ENCODE results near the gene SART1.
"Not testable (repeated sequence)": the region's sequence is repeated elsewhere in the genome, so short reads cannot be mapped to it uniquely, and the experiment has no call there.

The SART1 gene

DNA sequence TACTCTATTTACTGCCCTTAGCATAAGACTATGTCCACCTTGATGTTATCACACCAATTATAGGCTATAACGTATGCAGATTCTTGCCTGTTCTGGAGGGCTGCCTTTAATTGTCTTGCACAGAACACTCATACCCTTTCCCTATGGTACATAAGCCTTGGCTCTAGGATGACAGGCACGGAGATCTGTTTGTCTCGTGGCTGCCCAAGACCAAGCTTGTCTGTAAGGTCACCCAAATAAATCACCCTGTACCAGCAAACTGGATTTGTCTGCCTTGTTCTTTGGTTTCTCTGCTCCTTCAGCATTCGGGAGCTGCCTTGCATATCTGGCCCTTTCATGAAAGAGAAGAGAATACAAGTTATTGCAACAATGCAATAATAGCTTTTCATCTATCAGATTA lies 23.8 kb upstream of the SART1 start:
- no peak for DNase-seq

DNA sequence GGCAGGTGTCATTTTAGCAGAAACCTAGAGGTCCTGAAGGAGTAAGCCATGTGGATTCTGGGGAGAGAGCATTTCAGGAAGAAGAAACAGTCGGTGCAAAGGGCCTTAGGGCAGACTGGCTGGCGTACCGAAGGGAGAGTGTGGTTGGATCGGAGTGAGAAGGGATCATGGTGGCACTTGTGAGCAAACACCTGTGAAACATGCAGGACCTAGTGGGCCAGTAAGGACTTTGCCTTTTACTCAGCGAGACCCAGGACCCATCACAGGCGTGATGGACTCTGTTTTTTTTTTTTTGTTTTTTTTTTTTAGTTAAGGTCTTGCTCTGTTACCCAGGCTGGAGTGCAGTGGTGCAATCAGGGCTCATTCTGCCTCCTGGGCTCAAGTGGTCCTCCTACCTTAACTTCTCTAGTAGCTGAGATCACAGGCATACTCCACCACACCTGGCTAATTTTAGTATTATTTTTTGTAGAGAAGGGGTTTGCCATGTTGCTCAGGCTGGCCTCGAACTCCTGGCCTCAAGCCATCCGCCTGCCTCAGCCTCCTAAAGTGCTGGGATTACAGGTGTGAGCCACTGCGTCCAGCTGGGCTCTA lies 19.7 kb upstream of the SART1 start:
- DNase-seq = no peak

DNA sequence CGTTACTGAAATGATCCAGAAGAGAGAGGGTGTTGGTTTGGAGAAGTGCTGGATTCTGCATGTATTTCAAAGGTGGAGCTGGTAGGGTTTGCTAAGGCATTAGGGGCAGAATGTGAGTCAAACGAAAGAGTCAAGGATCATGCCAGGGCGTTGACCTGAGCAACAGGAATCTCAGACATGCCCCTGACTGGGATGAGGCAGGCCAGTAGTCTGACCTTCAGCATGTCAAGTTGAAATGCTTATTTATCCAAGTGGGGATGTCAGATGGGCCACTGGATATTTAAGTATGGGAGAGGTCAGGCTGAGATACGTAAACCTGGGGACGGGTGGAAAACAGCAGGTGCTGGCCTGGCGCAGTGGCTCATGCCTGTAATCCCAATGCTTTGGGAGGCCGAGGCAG lies 19.0 kb upstream of the SART1 start:
- no peak for DNase-seq

DNA sequence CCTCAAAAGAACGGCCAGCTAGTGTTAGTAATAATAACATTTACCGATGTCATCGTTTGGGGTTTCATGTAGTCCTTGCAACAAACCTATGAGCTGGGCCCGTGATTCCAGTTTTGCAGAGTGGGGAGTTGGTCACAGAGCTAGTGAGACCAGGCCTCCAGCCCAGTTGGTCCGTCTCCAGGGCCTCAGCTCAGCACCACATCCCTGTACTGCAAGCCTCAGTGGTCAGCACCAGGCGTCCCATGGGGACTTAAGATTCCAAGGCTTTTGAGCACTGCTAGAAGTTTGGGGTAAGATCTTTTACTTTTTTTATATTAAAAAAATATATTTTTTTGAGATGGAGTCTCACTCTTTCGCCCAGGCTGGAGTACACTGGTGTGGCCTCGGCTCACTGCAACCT lies 17.3 kb upstream of the SART1 start:
- no peak for DNase-seq

DNA sequence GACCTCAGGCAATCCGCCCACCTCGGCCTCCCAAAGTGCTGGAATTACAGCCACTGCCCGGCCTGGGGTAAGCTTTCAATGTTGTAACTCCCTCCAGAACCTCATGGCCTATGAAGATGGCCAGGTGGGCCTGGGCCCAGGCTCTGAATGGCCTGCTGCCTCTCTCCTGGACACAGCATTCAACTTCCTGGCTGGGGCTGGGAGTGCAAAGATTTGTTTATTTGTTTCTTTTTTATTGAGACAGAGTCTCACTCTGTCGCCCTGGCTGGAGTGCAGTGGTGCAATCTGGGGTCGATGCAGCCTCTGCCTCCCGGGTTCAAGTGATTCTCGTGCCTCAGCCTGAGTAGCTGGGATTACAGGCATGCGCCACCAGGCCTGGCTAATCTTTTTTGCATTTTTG lies 16.8 kb upstream of the SART1 start:
- DNase-seq = no peak

DNA sequence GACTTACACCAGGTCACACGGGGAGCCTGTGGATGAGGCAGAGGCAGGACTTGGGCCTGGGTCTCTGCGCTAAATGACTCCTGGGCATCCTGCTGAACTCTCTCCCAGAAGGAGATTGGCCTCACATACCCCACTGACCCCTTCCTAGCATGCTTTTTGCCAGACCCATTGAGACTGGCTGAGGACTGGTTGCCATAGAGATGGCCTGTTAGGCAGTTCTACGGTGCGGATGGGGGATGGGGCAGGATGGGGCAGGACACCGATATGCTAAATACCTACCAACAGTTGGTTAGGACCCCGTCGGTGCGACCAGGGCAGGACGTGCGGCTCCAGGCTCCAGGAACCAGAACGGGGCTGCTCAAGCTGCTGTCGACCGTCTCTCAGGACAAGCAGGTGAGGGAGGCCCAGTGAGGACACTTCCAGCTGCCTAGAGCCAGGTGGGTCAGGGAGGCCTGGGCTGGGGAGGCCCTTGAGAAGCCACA lies 16.1 kb upstream of the SART1 start, which contains the start of gene TSGA10IP:
TSGA10IP (plus strand) TSS at position 51 of the 482 bp plus-strand sequence; CDS start at position 247, 196 bp downstream.
- DNase-seq = no peak

DNA sequence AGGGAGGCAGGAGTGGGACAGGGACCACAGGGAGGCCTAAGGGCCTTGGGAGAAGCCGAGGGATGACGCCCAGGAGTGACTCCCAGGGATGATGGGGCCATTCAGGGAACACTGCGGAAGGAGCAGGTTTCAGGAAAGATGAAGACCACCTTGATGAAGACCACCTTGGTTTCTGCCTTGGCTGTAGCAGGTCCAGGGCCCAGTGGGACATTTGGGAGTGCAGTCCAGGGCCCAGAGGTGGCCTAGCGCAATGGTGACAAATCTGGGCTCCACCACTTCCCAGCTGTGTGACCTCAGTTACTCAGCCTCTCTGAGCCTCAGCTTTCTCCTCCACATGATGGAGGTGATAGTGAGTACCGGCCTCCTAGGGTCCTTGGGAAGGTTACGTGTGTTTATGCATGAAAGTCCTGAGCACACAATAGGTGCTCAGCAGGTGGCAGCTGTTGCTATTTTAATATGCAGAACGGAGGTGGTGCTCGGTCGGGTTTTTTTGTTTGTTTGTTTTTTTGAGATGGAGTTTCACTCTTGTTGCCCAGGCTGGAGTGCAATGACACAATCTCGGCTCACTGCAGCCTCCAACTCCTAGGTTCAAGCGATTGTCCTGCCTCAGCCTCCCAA lies 15.5 kb upstream of the SART1 start:
- no peak for DNase-seq

DNA sequence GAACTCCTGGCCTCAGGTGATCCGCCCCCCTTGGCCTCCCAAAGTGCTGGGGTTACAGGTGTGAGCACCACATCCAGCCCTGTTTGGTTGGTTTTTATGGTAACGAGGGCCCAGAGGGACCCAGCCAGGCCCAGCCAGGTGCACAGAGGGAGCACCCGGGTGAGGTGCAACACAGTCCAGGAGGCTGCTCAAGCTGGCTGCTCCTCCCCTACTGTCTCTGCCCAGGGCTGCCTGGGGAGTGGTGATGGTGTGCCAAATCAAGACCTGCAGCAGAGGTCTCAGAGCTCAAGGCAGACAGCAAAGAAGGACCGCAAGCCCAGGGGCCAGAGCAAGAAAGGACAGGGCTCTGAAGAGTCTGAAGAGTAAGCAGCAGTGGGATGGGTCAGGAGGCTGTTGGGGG lies 14.9 kb upstream of the SART1 start:
- DNase-seq = no peak

DNA sequence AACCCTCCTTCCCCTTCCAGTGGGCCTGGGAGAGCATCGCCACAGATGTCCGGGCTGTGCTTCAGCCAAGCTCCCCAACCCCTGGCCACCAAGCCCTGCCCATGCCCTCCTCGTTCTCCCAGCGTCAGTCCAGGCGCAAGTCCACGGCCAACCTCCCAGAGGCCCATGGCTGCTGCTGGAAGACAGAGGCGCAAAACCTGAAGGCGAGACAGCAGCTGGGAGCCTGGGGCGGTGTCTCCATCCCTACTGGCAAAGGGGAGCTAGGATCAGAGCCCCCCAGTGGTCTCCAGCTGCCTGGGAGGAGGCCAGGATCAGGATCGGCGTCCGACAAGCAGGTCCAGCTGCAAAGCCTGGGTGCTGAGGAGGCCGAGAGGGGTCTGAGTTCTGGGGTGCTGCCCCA lies 14.4 kb upstream of the SART1 start:
- DNase-seq = no peak

DNA sequence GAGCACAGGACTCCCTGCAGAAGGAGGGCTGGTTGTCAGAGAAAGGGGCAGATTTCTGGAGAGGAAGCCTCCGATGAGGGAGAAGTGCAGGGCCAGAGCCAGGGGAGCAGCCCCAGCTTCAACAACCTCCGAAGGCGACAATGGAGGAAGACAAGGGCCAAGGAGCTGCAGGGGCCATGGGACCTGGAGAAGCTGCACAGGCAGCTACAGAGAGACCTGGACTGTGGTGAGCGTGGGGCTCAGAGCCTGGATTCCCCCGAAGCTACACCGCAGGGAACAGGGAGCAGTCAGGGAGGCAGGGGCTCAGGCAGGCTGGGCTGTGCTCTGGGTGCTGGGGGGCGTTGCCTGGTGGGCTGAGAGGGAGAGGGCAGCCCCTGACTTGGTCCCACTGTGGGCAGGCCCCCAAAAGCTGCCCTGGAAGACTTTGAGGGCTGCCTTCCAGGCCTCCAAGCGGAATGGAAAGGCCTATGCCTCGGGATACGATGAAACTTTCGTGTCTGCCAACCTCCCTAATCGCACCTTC lies 13.9 kb upstream of the SART1 start:
- DNase-seq = no peak

DNA sequence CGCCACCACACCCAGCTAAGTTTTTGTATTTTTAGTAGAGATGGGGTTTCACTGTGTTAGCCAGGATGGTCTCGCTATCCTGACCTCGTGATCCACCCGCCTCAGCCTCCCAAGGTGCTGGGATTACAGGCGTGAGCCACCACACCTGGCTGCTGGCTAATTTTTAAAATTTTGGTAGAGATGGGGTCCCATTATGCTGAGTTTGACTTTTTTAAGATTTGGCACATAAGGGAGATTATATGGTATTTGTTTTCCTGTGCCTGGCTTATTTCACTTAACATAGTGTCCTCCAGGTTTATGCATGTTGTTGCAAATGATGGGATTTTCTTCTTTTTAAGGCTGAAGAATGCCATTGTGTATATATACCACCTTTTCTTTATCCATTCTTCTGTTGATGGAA lies 10.8 kb upstream of the SART1 start:
- not testable (repeated sequence) for DNase-seq

DNA sequence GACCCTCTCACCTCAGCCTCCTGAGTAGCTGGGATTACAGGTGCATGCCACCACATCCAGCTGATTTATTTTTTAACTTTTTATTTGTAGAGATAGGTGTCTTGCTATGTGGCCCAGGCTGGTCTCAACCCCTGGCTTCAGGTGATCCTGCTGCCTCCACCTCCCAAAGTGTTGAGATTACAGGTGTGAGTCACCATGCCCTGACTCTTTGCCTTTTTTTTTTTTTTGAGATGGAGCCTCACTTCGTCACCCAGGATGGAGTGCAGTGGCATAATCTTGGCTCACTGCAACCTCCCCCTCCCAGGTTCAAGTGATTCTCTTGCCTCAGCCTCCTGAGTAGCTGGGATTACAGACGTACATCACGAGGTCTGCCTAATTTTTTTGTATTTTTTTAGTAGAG lies 9.9 kb upstream of the SART1 start:
- not testable (repeated sequence) for DNase-seq

DNA sequence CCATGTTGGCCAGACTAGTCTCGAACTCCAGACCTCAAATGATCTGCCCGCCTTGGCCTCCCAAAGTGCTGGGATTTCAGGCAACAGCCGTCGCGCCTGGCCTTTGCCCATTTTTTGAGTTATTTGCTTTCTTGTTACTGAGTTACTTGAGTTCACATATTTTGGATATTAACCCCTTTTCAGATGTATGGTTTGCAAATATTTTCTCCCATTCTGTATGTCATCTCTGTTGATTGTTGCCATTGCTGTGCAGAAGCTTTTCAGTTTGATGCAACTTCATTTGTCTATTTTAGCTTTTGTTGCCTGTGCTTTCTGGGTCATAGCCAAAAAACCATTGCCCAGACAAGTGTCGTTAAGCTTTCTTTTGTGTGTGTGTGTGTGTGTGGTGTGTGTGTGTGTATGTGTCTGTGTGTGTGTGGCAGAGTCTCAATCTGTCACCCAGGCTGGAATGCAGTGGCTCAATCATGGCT lies 9.4 kb upstream of the SART1 start:
- DNase-seq = no peak

DNA sequence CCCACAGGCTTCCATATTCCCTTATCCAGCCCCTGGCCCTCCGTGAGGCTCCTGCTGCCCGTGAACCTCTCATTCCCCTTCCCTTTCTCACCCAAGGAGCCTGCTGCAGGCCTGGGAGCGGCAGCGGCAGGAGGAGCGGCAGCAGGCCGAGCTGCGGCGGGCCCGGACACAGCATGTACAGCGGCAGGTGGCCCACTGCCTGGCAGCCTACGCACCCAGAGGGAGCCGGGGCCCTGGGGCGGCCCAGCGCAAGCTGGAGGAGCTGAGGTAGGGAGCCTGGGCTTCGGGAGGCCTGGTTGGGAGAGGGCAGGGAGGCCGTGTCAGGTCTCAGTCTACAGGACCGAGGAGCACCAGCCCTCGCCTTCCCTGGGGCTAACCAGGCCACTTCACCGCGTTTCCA lies 8.1 kb upstream of the SART1 start:
- no peak for DNase-seq

DNA sequence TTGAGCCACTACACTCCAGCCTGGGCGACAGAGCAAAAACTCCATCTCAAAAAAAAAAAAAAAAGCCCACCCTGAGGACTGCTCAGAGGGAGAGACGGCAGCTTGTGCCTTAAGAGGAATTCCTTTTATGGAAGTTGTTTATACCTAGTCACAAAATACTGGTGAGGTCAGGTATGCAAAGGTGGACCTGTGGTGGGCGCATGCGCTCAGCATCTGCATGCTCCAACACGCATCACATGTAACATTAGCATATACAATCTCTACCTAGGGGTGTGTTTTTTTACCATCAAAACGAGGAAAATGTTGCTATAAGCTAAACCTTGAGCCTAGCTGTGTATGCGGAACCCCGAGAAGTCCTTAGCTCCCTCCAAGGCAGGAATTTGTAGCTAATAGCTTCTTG lies 6.8 kb upstream of the SART1 start:
- no peak for DNase-seq

DNA sequence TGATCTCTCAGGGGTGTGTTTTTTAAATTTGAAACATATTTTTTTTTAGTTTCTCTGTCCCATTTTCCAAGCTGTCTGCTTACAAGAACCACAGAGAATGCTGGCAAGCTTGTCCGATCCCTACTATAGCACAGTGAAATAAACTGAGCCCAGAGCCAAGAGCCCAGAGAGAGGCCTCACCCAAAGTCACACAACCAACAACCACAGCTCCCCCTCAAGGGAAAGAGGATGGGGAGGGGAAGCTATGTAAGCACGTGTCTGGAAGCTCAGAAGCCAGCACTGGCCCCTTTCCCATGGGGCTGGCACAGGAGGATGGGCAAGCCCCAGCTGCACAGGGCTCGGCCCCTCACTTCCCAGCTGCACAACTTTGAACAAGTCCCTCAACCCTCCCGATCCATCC lies 3.2 kb upstream of the SART1 start:
- DNase-seq = no peak

DNA sequence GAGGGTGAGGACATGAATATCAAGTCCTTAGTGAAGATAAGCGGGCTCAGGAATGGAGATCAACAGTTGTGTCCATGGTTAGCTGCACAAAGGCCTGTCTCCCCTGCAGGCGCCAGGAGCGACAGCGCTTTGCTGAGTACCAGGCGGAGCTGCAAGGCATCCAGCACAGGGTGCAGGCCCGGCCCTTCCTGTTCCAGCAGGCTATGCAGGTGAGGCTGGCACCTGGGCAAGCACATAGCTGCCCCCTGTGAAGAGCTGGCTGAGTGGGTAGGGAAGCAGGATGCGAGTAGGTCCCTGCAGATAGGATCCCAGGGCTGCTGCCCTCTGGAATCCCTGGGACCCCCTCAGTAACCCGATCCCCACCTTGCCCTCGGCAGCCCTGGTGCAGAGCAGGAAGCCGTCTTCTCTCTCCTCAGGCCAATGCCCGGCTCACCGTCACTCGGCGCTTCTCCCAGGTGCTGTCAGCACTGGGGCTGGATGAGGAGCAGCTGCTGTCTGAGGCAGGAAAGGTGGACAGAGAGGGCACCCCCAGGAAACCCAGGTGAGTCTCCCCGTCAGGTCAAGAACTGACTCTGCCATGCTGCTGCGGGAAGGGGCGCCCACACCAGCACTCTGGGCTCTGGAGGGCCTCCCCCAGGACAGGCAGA lies 2.6 kb upstream of the SART1 start:
- no peak for DNase-seq

DNA sequence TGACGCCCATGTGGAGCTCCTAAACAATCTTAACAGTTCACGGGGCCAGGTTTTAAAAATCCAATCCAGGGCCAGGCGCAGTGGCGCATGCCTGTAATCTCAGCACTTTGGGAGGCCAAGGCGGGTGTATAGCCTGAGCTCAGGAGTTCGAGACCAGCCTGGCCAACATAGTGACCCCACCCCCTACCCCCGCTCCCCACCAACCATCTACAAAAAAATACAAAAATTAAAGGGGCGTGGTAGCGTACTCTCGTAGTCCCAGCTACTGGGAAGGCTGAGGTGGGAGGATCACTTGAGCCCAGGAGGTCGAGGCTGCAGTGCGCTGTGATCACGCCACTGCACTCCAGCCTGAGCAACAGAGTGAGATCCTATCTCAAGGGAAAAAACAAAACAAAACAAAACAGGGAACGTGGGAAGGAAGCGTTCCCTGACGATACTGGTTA lies 689 bp upstream of the SART1 start:
- DNase-seq = no peak

DNA sequence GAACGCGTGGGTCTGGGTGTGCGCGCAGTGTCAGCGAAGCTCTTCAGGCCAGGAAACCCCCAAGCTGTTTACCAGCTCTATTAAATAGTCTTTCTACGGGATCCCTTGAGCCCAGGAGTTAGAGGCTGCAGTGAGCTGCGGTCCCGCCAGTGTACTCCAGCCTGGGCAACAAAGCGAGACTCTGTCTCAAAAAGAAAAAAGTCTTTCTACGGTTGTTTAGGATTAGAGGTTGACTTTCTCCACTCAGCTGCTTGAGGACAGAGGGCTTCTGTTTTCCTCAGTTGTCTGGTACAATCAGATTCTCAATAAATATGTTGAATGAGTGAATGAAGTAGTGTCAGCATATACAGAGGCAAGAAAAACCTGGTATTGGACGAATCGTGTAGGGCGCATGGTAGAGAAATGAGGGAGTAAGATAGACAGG lies 619 bp downstream of the SART1 start:
- no peak for DNase-seq

DNA sequence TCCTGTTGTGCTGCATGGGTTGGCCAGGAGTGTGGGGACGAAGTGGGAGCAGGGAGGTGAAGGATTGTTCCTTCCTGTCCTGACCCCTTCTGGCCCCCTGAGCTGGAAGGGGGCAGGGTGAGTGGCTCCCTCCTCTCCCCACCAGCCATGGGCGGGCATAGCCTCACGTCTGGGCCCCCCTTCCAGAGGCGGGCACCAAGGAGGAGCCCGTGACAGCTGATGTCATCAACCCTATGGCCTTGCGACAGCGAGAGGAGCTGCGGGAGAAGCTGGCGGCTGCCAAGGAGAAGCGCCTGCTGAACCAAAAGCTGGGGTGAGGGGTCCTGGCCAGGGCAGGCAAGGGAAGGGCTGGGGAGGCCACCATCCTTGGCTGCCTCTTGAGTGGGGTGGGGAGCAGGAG lies 3.4 kb downstream of the SART1 start:
- no peak for DNase-seq

DNA sequence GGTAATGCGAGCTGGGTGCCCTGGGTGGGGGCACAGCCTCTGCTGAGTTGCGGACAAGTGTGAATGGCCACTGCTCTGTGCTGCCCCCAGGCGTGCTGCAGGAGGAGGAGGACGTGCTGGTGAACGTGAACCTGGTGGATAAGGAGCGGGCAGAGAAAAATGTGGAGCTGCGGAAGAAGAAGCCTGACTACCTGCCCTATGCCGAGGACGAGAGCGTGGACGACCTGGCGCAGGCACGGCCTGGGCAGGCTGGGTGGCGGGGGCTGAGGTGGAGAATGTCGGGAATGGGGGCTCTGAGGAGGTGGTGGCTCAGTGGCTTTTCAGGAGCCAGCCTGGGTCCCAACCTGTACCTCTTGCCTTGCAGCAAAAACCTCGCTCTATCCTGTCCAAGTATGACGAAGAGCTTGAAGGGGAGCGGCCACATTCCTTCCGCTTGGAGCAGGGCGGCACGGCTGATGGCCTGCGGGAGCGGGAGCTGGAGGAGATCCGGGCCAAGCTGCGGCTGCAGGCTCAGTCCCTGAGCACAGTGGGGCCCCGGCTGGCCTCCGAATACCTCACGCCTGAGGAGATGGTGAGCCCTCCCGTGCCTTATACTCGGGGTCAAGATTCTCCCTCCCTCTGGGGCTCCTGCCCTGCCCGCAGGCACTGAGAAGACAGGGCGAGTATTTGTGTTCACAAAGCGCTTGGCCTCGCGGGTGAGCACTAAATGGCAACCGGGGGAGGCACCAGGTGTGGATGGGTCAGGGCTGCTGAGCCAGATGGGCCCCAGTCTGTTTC lies 4.6 kb downstream of the SART1 start:
- DNase-seq = no peak

DNA sequence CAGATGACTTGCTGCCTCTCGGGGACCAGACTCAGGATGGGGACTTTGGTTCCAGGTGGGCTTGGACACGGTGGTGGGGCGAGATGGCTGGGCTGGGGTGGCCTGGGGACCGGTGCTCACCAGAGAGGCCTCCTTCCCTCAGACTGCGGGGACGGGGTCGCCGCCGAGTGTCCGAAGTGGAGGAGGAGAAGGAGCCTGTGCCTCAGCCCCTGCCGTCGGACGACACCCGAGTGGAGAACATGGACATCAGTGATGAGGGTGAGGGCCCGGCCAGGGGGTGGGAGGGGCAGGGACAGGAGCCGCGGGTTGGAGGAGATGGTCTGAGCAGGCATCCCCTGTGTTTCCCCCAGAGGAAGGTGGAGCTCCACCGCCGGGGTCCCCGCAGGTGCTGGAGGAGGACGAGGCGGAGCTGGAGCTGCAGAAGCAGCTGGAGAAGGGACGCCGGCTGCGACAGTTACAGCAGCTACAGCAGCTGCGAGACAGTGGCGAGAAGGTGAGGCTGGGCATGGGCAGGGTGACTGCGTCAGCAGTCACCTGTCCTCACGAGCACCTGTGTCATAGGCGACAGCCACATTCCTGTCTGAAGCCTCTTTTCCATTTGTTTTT lies 5.9 kb downstream of the SART1 start:
- no peak for DNase-seq
